GM12865 (cell line): ENCODE data around the gene SLC38A10.

Experiments used
- DNase-seq: peaks from one replicate; pipeline ENCODE4 v3.0.0; 2010; ENCODE audit warnings: low read depth
- H3K4me3 ChIP-seq: 2 replicates; pipeline ENCODE4 v1.5.1; 2011; ENCODE audit warnings: mild to moderate bottlenecking, low read depth, low read length, control low read depth
- TF ChIP-seq, protein P1 (sequence below): IDR thresholded peaks from 2 replicates; pipeline ENCODE4 v1.5.1; 2011; ENCODE audit warnings: low read length, control low read depth, low read depth, inconsistent platforms; ENCODE audit not compliant: insufficient read depth; ENCODE audit errors: missing control alignments

The SLC38A10 gene

GRCh38 chr17:81249223-81250040, 45.7 kb downstream of the SLC38A10 start:
- DNase-seq: no peak
- no peak overlapping the region for H3K4me3 ChIP-seq
- TF ChIP-seq, protein P1, sequence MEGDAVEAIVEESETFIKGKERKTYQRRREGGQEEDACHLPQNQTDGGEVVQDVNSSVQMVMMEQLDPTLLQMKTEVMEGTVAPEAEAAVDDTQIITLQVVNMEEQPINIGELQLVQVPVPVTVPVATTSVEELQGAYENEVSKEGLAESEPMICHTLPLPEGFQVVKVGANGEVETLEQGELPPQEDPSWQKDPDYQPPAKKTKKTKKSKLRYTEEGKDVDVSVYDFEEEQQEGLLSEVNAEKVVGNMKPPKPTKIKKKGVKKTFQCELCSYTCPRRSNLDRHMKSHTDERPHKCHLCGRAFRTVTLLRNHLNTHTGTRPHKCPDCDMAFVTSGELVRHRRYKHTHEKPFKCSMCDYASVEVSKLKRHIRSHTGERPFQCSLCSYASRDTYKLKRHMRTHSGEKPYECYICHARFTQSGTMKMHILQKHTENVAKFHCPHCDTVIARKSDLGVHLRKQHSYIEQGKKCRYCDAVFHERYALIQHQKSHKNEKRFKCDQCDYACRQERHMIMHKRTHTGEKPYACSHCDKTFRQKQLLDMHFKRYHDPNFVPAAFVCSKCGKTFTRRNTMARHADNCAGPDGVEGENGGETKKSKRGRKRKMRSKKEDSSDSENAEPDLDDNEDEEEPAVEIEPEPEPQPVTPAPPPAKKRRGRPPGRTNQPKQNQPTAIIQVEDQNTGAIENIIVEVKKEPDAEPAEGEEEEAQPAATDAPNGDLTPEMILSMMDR: no peak

GRCh38 chr17:81248649-81249048, 46.5 kb downstream of the SLC38A10 start:
- TF ChIP-seq, protein P1: no peak
- H3K4me3 ChIP-seq: no peak overlapping the region
- DNase-seq: no peak

DNA sequence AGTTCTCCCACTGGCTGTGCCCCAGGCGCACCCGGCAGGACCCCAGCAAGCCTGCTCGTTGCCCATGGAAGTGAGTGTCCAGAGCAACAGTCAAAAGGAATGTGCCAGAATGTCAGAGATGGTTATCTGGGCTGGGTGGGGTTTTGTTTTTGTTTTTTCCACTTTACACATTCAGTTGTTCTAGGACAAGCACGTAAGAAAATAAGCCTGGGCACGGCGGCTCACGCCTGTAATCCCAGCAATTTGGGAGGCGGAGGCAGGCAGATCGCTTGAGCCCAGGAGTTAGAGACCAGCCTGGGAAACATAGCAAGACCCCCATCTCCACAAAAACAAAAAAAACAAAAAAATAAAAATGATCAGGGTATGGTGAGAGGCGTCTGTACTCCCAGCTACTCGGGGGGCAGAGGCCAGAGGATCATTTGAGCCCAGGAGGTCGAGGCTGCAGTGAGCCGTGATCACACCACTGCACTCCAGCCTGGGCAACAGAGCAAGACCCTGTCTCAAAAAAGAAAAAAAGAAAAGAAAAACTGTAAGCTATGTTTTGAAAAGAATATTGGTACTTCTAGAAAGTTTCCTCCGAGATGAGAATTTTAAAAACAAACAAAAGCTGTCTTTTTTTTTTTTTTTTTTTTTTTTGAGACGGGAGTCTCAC, 47.6 kb downstream of the SLC38A10 start:
- H3K4me3 ChIP-seq: no peak overlapping the region
- TF ChIP-seq, protein P1: no peak
- DNase-seq: no peak

DNA sequence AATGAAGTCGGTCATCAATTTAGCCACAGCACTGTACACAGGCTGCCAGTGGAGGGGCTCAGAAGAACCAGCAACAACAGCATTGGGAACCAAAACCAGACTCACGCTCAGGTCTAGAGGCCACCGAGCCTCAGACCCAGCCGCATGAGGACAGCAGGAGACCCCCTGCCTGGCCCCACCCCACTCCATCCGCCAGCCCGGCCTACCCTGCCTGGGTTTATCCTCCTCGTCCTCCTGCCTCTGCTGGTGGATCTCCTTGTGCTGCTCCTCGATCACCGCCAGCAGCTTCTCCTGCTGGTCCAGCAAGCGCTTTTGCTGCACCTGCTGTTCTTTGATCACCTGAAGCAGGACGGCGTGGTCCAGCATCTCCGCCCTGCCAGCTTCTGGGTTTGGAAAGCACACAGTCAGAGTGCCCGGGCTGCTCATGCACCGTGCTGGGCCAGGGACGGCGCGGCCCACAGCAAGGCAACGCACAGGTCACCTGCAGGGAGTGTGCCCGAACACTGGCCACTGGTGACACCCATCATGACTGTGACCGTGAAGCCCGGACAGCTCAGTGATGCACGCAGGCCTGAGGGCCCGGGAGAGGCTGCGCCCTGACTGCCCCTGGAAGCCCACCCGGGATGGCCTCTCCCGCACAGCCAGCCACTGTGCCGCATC, 48.3 kb downstream of the SLC38A10 start:
- DNase-seq: no peak
- TF ChIP-seq, protein P1: no peak
- H3K4me3 ChIP-seq: no peak overlapping the region

GRCh38 chr17:81246343-81246670, 48.8 kb downstream of the SLC38A10 start:
- no peak for DNase-seq
- H3K4me3 ChIP-seq: no peak overlapping the region
- TF ChIP-seq, protein P1: no peak

- TF ChIP-seq, protein P1: no peak
- no peak for DNase-seq
- H3K4me3 ChIP-seq: no peak overlapping the region
These were observed 49.3 kb downstream of the SLC38A10 start for GRCh38 chr17:81245665-81246342.
